ENCODE results near the gene GNAS. TPM values are rescaled to one million over a fixed set of nuclear protein-coding genes. Genes with fewer than 3 reads are reported as not detected.

The GNAS gene
- total and polyA plus RNA-seq, 9 of the 15 experiments (the other 6 are each of a cell fraction or from before 2014, with no cell fraction given): 128 to 648 (median 266) TPM

- TF ChIP-seq CHD7 (IDR thresholded peaks at IDR 0.05; ENCODE audit: low read depth, low read length) (no peak), ZFPM2 (CRISPR knock-in tag; IDR thresholded peaks at IDR 0.05) (no peak), ZNF766 (CRISPR knock-in tag; conservative IDR thresholded peaks at IDR 0.05) (no peak), ZNF316 (IDR thresholded peaks at IDR 0.05) (peak; percentile 73), SRSF9 (IDR thresholded peaks at IDR 0.05; ENCODE audit: borderline replicate concordance, low read depth, low read length) (no peak), GABPA (tag; conservative IDR thresholded peaks at IDR 0.05; ENCODE audit: low read depth) (peak; percentile 94), SMARCE1 (IDR thresholded peaks at IDR 0.05) (no peak), ERF (CRISPR knock-in tag; IDR thresholded peaks at IDR 0.05) (no peak), ZNF551 (CRISPR knock-in tag; IDR thresholded peaks at IDR 0.05) (no peak), IRF1 (CRISPR knock-in tag; IDR thresholded peaks at IDR 0.05; ENCODE audit: borderline replicate concordance) (no peak), ZNF780A (CRISPR knock-in tag; IDR thresholded peaks at IDR 0.05) (no peak), TCF3 (CRISPR knock-in tag; IDR thresholded peaks at IDR 0.05) (no peak), ZNF311 (CRISPR knock-in tag; IDR thresholded peaks at IDR 0.05) (no peak), FOS (IDR thresholded peaks at IDR 0.05; ENCODE audit: extremely low read depth, insufficient read length) (peak; percentile 66), POLR2AphosphoS5 (IDR thresholded peaks at IDR 0.05; ENCODE audit: control insufficient read depth, insufficient read depth, low read depth, low read length) (no peak), NR1H2 (CRISPR knock-in tag; IDR thresholded peaks at IDR 0.05) (no peak), CXXC5 (CRISPR knock-in tag; IDR thresholded peaks at IDR 0.05) (0 out of 2 replicates have a peak, but pooled peaks have one; percentile 31), YY1 (IDR thresholded peaks at IDR 0.05; ENCODE audit: borderline replicate concordance in 1 of 3, control insufficient read depth in 1 of 3, extremely low read depth in 1 of 3, insufficient read depth in 3 of 3, insufficient read length in 1 of 3, insufficient replicate concordance in 2 of 3, low read depth in 1 of 3, low read length in 2 of 3) (no peak)
These were observed 1.8 kb upstream of the GNAS start, which contains the start of gene GNAS-AS1 (continued) for GRCh38 chr20:58850693-58851174.
